Fibroblast of lung (primary cell): Measurements from ENCODE around the gene AFG3L2. TPM values are rescaled to one million over a fixed set of nuclear protein-coding genes. Genes with fewer than 3 reads are reported as not detected.
A peak's percentile ranks its signal among the peaks of the same experiment; 100 is the strongest.

ENCODE experiments used
- DNase-seq, 2 donors: peaks; one replicate each; pipeline versions ENCODE4 v3.0.0 to v3.0.0-alpha.2; 2010; ENCODE audit warnings: low read depth in 2 of 2
- H2AFZ ChIP-seq: 2 replicates; pipeline ENCODE4 v1.5.1; 2012; ENCODE audit warnings: low read length, control low read depth, inconsistent platforms
- H3K27ac ChIP-seq: 2 replicates; pipeline ENCODE4 v1.5.1; 2011; ENCODE audit warnings: low read length, control low read depth; ENCODE audit not compliant: insufficient read depth
- H3K27me3 ChIP-seq: 2 replicates; pipeline ENCODE4 v1.5.1; 2011; ENCODE audit warnings: mild to moderate bottlenecking, low read length; ENCODE audit not compliant: control insufficient read depth, insufficient read depth
- H3K36me3 ChIP-seq: 2 replicates; pipeline ENCODE4 v1.5.1; 2011; ENCODE audit warnings: low read length; ENCODE audit not compliant: control insufficient read depth, insufficient read depth
- H3K4me1 ChIP-seq: 2 replicates; pipeline ENCODE4 v1.5.1; 2011; ENCODE audit warnings: low read length; ENCODE audit not compliant: control insufficient read depth, insufficient read depth; ENCODE audit errors: extremely low read depth
- H3K4me2 ChIP-seq: 2 replicates; pipeline ENCODE4 v1.5.1; 2011; ENCODE audit warnings: low read length, control low read depth; ENCODE audit not compliant: insufficient read depth; ENCODE audit errors: extremely low read depth
- H3K4me3 ChIP-seq, 4 experiments: fragments of 200-600 bp in 1 of 4; sonication (generic) in 1 of 4; replicated peaks in 1 of 4; 2 replicates each; pipeline ENCODE4 v1.5.1; 2011 to 2016; ENCODE audit warnings: low read length in 4 of 4, low read depth in 3 of 4, mild to moderate bottlenecking in 3 of 4, control low read depth in 2 of 4, inconsistent platforms in 1 of 4, mixed read lengths in 1 of 4; ENCODE audit not compliant: insufficient read depth in 1 of 4; ENCODE audit errors: control extremely low read depth in 1 of 4
- H3K79me2 ChIP-seq: 2 replicates; pipeline ENCODE4 v1.5.1; 2012; ENCODE audit warnings: mild to moderate bottlenecking, low read length, inconsistent platforms; ENCODE audit not compliant: control insufficient read depth, insufficient read depth
- H3K9ac ChIP-seq: 2 replicates; pipeline ENCODE4 v1.5.1; 2011; ENCODE audit warnings: mild to moderate bottlenecking, low read length, control low read depth; ENCODE audit not compliant: insufficient read depth
- H3K9me3 ChIP-seq: 2 replicates; pipeline ENCODE4 v1.5.1; 2012; ENCODE audit warnings: low read depth, low read length; ENCODE audit not compliant: control insufficient read depth, insufficient read depth
- H4K20me1 ChIP-seq: 2 replicates; pipeline ENCODE4 v1.5.1; 2011; ENCODE audit warnings: low read length; ENCODE audit not compliant: control insufficient read depth, insufficient read depth; ENCODE audit errors: extremely low read depth
- EZH2 ChIP-seq: IDR thresholded peaks from 2 replicates; pipeline ENCODE4 v1.5.1; 2012; ENCODE audit warnings: low read length, control low read depth, mild to moderate bottlenecking; ENCODE audit errors: missing control alignments
- polyA plus RNA-seq, 2 donors: library from polyadenylated mRNA; depleted of rRNA in 1 of 2; stranded (reverse) in 1 of 2; unstranded in 1 of 2; fragments of >200 nt; gene quantifications; 2 replicates each; pipeline ENCODE4 v1.2.1, GENCODE V29; 2011 to 2012; ENCODE audit warnings: missing spikeins in 1 of 2
- total RNA-seq: library from RNA; depleted of rRNA; stranded (reverse); fragments of >200 nt; gene quantifications from 2 replicates; pipeline ENCODE4 v1.2.1, GENCODE V29; 2014
- TF ChIP-seq, protein P1 (sequence below), 2 donors: IDR thresholded peaks in 1 of 2; conservative IDR thresholded peaks in 1 of 2; 1 replicate in 1 of 2; 2 replicates in 1 of 2; pipeline ENCODE4 v1.5.1; 2011 to 2012; ENCODE audit warnings: low read length in 2 of 2, control low read depth in 1 of 2, inconsistent platforms in 1 of 2, low read depth in 1 of 2, mild to moderate bottlenecking in 1 of 2

Gene AFG3L2
- total and polyA plus RNA-seq, 2 donors (not counting 1 experiment from before 2014, with no cell fraction given): 38.3 to 41.0 TPM

DNA sequence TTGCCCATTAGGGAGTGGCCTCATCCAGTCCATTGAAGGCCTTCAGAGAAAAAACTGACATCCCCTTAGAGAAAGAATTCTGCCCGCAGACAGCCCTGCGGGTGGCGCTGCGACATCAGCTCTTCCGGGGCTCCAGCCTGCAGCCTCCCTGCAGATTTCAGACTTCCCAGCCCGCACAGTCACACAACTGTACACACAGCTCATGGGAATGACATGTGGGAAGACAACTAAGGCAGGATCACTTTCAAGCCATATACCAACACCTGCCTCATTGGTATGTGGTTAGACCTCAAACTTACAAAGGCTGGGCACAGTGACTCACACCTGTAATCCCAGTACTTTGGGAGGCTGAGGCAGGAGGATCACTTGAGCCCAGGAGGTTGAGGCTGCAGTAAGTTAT lies 93.8 kb downstream of the AFG3L2 start:
- TF ChIP-seq, protein P1, sequence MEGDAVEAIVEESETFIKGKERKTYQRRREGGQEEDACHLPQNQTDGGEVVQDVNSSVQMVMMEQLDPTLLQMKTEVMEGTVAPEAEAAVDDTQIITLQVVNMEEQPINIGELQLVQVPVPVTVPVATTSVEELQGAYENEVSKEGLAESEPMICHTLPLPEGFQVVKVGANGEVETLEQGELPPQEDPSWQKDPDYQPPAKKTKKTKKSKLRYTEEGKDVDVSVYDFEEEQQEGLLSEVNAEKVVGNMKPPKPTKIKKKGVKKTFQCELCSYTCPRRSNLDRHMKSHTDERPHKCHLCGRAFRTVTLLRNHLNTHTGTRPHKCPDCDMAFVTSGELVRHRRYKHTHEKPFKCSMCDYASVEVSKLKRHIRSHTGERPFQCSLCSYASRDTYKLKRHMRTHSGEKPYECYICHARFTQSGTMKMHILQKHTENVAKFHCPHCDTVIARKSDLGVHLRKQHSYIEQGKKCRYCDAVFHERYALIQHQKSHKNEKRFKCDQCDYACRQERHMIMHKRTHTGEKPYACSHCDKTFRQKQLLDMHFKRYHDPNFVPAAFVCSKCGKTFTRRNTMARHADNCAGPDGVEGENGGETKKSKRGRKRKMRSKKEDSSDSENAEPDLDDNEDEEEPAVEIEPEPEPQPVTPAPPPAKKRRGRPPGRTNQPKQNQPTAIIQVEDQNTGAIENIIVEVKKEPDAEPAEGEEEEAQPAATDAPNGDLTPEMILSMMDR (conservative IDR thresholded peaks at IDR 0.05 in 1 of 2, IDR thresholded peaks at IDR 0.05 in 1 of 2; ENCODE audit: low read depth in 1 of 2, low read length in 2 of 2): peak in 1 of 2 donors; percentile 20
- no peak for TF ChIP-seq EZH2
- Histone ChIP-seq H3K4me2 (no peak overlapping the region), H3K9ac (no peak overlapping the region), H2AFZ (no peak overlapping the region), H3K4me3 (no peak overlapping the region), H3K27me3 (no peaks in the 10 kb centered on the region), H3K27ac (no peak overlapping the region), H3K4me1 (peaks cover 23% of the 10 kb centered on the region), H3K9me3 (no peaks in the 10 kb centered on the region), H3K36me3 (no peaks in the 10 kb centered on the region), H3K79me2 (no peaks in the 10 kb centered on the region), H4K20me1 (no peaks in the 10 kb centered on the region)
- peak; percentile 34 to 73 for DNase-seq

DNA sequence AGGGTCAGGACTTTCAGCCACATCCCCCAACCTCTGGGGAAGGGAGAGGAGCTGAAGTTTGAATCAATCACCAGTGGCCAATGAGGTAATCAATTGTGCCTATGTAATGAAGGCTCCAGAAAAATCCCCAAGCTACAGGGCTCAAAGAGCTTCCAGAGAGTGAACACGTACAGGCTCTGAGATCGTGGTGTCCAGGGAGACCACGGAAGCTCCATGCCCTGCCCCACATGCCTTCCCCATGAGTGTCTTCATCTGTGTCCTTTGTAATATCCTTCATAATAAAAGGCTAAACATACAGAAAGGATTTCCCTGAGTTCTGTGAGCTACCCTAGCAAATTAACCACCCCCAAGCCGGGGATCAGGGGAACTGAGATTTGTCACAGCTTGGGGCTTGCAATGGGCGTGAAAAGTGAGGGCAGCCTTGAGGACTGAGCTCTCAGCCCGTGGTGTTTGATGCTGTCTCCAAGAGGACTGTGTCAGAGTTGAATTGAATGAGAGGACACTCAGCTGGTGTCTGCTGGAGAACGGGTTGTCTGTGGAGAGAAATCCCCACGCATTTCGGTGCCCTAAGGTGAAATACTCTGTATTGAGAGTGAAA lies 94.5 kb downstream of the AFG3L2 start:
- Histone ChIP-seq H3K27ac (peak overlapping the region; percentile 69), H3K27me3 (no peaks in the 10 kb centered on the region), H3K4me2 (peak overlapping the region; percentile 52), H2AFZ (peak overlapping the region; percentile 3), H3K4me3 (no peak overlapping the region), H3K79me2 (no peaks in the 10 kb centered on the region), H3K9me3 (no peaks in the 10 kb centered on the region), H3K9ac (no peak overlapping the region), H3K36me3 (no peaks in the 10 kb centered on the region), H3K4me1 (peaks cover 25% of the 10 kb centered on the region), H4K20me1 (no peaks in the 10 kb centered on the region)
- TF ChIP-seq EZH2: no peak
- TF ChIP-seq, protein P1 (conservative IDR thresholded peaks at IDR 0.05 in 1 of 2, IDR thresholded peaks at IDR 0.05 in 1 of 2; ENCODE audit: low read depth in 1 of 2, low read length in 2 of 2): no peak
- DNase-seq: peak; percentile 66 to 93

DNA sequence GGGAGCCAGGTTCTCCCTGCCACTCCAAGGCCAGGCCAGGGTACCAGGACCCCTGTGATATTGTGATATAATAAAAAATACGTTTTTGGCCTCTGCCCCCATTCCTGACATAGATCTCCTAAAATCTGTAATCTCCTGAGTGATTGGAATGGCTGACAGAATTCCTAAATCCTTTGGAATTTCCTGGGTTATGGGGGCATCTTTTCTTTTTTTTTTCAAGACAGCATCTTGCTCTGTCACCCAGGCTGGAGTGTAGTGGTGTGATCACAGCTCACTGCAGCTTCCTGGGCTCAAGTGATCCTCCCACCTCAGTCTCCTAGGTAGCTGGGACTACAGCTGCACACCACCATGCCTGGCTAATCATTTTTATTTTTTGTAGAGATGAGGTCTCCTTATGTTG lies 95.2 kb downstream of the AFG3L2 start:
- DNase-seq: peak in 1 of 2 donors; percentile 19
- no peak for TF ChIP-seq EZH2
- TF ChIP-seq, protein P1 (conservative IDR thresholded peaks at IDR 0.05 in 1 of 2, IDR thresholded peaks at IDR 0.05 in 1 of 2; ENCODE audit: low read depth in 1 of 2, low read length in 2 of 2): no peak
- no peak overlapping the region for H2AFZ ChIP-seq

More for the DNA sequence above, 95.2 kb downstream of the AFG3L2 start:
- H3K4me3 ChIP-seq: no peak overlapping the region
- no peaks in the 10 kb centered on the region for H3K27me3 ChIP-seq
- no peaks in the 10 kb centered on the region for H3K9me3 ChIP-seq
- H3K36me3 ChIP-seq: no peaks in the 10 kb centered on the region
- no peak overlapping the region for H3K4me2 ChIP-seq
- no peaks in the 10 kb centered on the region for H4K20me1 ChIP-seq
- peak overlapping the region; percentile 69 for H3K27ac ChIP-seq
- H3K9ac ChIP-seq: no peak overlapping the region
- peaks cover 24% of the 10 kb centered on the region for H3K4me1 ChIP-seq
- H3K79me2 ChIP-seq: no peaks in the 10 kb centered on the region
